B cell (primary cell): ENCODE results near the gene TCAP. TPM values are rescaled to one million over a fixed set of nuclear protein-coding genes. Genes with fewer than 3 reads are reported as not detected.

Experiments
- ATAC-seq: fragments of 200-7000 bp; cut with Tn5 transposase; one replicate; pipeline ENCODE4 v1.10.0; 2021; ENCODE audit warnings: low read depth, mild to moderate bottlenecking, moderate number of reproducible peaks, moderate library complexity
- CTCF ChIA-PET: fragments of 350-600 bp; sonication (Branson Sonifier 250); formaldehyde crosslinking; loops from one replicate; lab custom pipeline; 2021; ENCODE audit warnings: antibody characterized with exemption, inconsistent platforms; lab: Charles Lee
- POLR2A ChIA-PET: fragments of 350-600 bp; sonication (Branson Sonifier 250); formaldehyde crosslinking; loops from one replicate; lab custom pipeline; 2021; ENCODE audit warnings: antibody characterized with exemption; lab: Charles Lee
- DNase-seq: peaks from one replicate; pipeline ENCODE4 v3.0.0; 2013
- H2AFZ ChIP-seq: 2 replicates; pipeline ENCODE4 v1.6.1; 2012; ENCODE audit warnings: mild to moderate bottlenecking, low read depth, low read length; ENCODE audit not compliant: insufficient read depth, poor library complexity, severe bottlenecking
- H3K27ac ChIP-seq, 2 donors: 1 replicate in 1 of 2; 2 replicates in 1 of 2; pipeline ENCODE4 v1.5.1; 2012 to 2013; ENCODE audit warnings: low read length in 2 of 2, mild to moderate bottlenecking in 2 of 2, moderate library complexity in 1 of 2
- H3K27me3 ChIP-seq, 4 experiments: fragments of 200-600 bp in 1 of 4; sonication (generic) in 1 of 4; replicated peaks in 1 of 4; 1 replicate in 2 of 4; 2 replicates in 2 of 4; pipeline versions ENCODE4 v1.6.1 to v1.7.0; 2013 to 2016; ENCODE audit warnings: low read length in 3 of 4, mild to moderate bottlenecking in 2 of 4, mixed read lengths in 1 of 4, moderate library complexity in 1 of 4; ENCODE audit not compliant: insufficient read depth in 4 of 4, control insufficient read depth in 3 of 4; ENCODE audit errors: control extremely low read depth in 1 of 4
- H3K36me3 ChIP-seq, 2 experiments: replicated peaks in 1 of 2; 1 replicate in 1 of 2; 2 replicates in 1 of 2; pipeline versions ENCODE4 v1.6.1 to v1.7.1; 2013; ENCODE audit warnings: low read length in 1 of 2; ENCODE audit not compliant: insufficient read depth in 2 of 2, control insufficient read depth in 1 of 2; ENCODE audit errors: control extremely low read depth in 1 of 2, extremely low read depth in 1 of 2
- H3K4me1 ChIP-seq, 2 donors: fragments of 200-600 bp in 1 of 2; sonication (generic) in 1 of 2; 1 replicate in 1 of 2; 2 replicates in 1 of 2; pipeline versions ENCODE4 v1.5.1 to v1.6.1; 2013 to 2017; ENCODE audit warnings: low read length in 2 of 2; ENCODE audit not compliant: control insufficient read depth in 2 of 2, insufficient read depth in 2 of 2
- H3K4me2 ChIP-seq: replicated peaks from 2 replicates; pipeline ENCODE3; 2012; ENCODE audit warnings: mild to moderate bottlenecking, low read depth, low read length; ENCODE audit not compliant: poor library complexity, severe bottlenecking
- H3K4me3 ChIP-seq, 5 experiments: fragments of 200-600 bp in 1 of 5; sonication (generic) in 1 of 5; 1 replicate in 3 of 5; 2 replicates in 2 of 5; pipeline versions ENCODE4 v1.5.1 to v1.7.0; 2011 to 2016; ENCODE audit warnings: low read length in 4 of 5, mild to moderate bottlenecking in 4 of 5, low read depth in 2 of 5, control low read depth in 1 of 5, moderate library complexity in 1 of 5; ENCODE audit not compliant: insufficient read depth in 1 of 5; ENCODE audit errors: control extremely low read depth in 1 of 5, extremely low read depth in 1 of 5
- H3K79me2 ChIP-seq: fragments of 200-600 bp; sonication (generic); one replicate; pipeline ENCODE4 v1.6.0; 2016; ENCODE audit warnings: low read length; ENCODE audit not compliant: control insufficient read depth, insufficient read depth
- H3K9ac ChIP-seq: fragments of 200-600 bp; sonication (generic); 2 replicates; pipeline ENCODE4 v1.6.1; 2017; ENCODE audit warnings: mild to moderate bottlenecking, low read length, moderate library complexity
- H3K9me3 ChIP-seq, 3 donors: one replicate each; pipeline versions ENCODE4 v1.6.1 to v1.7.1; 2013; ENCODE audit warnings: low read length in 2 of 3; ENCODE audit not compliant: control insufficient read depth in 2 of 3, insufficient read depth in 1 of 3; ENCODE audit errors: control extremely low read depth in 1 of 3
- H4K20me1 ChIP-seq: 2 replicates; pipeline ENCODE4 v1.6.0; 2012; ENCODE audit warnings: mild to moderate bottlenecking, low read length; ENCODE audit not compliant: insufficient read depth, control insufficient read depth, poor library complexity, severe bottlenecking
- H3K27ac Mint-ChIP-seq: one replicate; pipeline ENCODE4 v1.8.0; 2021; ENCODE audit warnings: mixed read lengths
- H3K27me3 Mint-ChIP-seq: one replicate; pipeline ENCODE4 v1.8.0; 2021; ENCODE audit warnings: mixed read lengths
- H3K4me1 Mint-ChIP-seq: one replicate; pipeline ENCODE4 v1.8.0; 2021; ENCODE audit warnings: mixed read lengths
- H3K4me3 Mint-ChIP-seq: one replicate; pipeline ENCODE4 v1.8.0; 2021; ENCODE audit warnings: mixed read lengths
- H3K9me3 Mint-ChIP-seq: one replicate; pipeline ENCODE4 v1.8.0; 2022; ENCODE audit warnings: mixed read lengths; ENCODE audit not compliant: insufficient read depth
- EZH2 ChIP-seq: IDR thresholded peaks from 2 replicates; pipeline ENCODE4 v1.6.1; 2012; ENCODE audit warnings: borderline replicate concordance, low read depth, mild to moderate bottlenecking, moderate library complexity, low read length; ENCODE audit not compliant: insufficient read depth, poor library complexity, severe bottlenecking
- WGBS: methylation state at CpG from one replicate; pipeline ENCODE4 v1.1.5; 2013; ENCODE audit warnings: missing lambda C conversion rate; ENCODE audit not compliant: insufficient coverage; 5-methylcytosine and 5-hydroxymethylcytosine counted together
- intact Hi-C: fragments of 100-400 bp; cut with micrococcal nuclease; formaldehyde crosslinking; loops from one replicate; pipeline ENCODE4 v1.10.0; 2022
- polyA plus RNA-seq: library from polyadenylated mRNA; depleted of rRNA; stranded (reverse); fragments of >200 nt; gene quantifications from 2 replicates; pipeline ENCODE4 v1.2.3, GENCODE V29; 2012
- total RNA-seq, 2 donors: library from RNA; stranded (reverse); fragments of 120-200 nt in 1 of 2; gene quantifications; 1 replicate in 1 of 2; 2 replicates in 1 of 2; pipeline versions ENCODE4 v1.2.3 to v1.2.4, GENCODE V29; 2013 to 2022
- TF ChIP-seq, protein P1 (sequence below): fragments of 200-600 bp; IDR thresholded peaks from one replicate; pipeline ENCODE4 v1.8.0; 2022; ENCODE audit warnings: antibody characterized with exemption, mild to moderate bottlenecking

TCAP gene
- total and polyA plus RNA-seq, 2 donors (not counting 1 experiment from before 2014, with no cell fraction given), result 3.8 to 5.1 TPM

DNA sequence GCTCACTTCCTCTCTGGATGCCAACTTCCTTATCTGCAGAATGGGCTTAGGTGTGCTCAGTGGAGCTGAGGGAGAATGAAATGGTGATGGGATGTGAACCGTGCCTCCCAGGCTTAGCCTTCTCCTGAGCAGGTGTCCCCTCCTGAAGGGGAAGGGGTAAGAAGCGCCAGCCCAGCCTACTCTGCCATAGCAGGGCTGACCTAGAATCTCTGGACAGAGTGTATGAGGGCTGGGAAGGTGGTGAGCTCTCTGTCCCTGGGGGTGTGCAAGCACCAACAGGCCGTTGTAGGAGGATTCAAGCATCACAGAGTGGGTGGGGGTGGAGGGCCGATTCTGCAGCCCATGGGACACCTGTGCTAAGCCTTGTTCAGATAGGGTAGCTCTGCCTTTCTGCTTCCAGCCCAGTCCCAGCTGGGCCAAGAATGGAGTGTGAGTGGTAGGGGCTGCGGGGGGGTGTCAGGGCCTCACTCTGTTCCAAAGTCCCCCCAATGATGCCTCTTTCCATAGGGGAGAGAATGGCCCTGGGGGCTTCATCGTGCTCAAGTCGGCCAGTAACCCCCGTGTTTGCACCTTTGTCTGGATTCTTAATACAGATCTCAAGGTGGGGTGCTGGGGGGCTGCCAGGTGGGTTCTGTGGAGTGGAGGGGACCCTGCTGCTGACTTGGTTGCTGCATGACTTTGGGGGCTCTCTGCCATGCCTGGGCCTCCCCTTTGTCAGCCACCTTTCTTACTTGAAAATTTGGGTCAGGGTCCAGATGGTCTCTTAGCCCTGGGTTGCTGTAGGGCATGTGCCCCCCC lies 3.2 kb upstream of the TCAP start:
- Histone ChIP-seq H3K79me2 (peaks cover 10% of the 10 kb centered on the region), H2AFZ (no peak overlapping the region), H3K9me3 (no peaks in the 10 kb centered on the region), H3K36me3 (peaks cover 0 to 35% of the 10 kb centered on the region in 2 experiments), H4K20me1 (no peaks in the 10 kb centered on the region), H3K27ac (no peak overlapping the region), H3K4me1 (peaks cover 37 to 56% of the 10 kb centered on the region in 2 donors), H3K4me3 (no peak overlapping the region), H3K27me3 (peaks cover 0 to 6% (median 2%) of the 10 kb centered on the region in 4 experiments), H3K9ac (no peak overlapping the region), H3K4me2 (peak overlapping the region; percentile 28)
- H3K27me3 Mint-ChIP-seq, result peaks cover 6% of the 10 kb centered on the region
- DNase-seq (no peak), ATAC-seq (no peak)
- no peak for TF ChIP-seq EZH2
- TF ChIP-seq, protein P1, sequence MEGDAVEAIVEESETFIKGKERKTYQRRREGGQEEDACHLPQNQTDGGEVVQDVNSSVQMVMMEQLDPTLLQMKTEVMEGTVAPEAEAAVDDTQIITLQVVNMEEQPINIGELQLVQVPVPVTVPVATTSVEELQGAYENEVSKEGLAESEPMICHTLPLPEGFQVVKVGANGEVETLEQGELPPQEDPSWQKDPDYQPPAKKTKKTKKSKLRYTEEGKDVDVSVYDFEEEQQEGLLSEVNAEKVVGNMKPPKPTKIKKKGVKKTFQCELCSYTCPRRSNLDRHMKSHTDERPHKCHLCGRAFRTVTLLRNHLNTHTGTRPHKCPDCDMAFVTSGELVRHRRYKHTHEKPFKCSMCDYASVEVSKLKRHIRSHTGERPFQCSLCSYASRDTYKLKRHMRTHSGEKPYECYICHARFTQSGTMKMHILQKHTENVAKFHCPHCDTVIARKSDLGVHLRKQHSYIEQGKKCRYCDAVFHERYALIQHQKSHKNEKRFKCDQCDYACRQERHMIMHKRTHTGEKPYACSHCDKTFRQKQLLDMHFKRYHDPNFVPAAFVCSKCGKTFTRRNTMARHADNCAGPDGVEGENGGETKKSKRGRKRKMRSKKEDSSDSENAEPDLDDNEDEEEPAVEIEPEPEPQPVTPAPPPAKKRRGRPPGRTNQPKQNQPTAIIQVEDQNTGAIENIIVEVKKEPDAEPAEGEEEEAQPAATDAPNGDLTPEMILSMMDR, result no peak
- intact Hi-C loops, result no loop called here
- H3K4me1 Mint-ChIP-seq, result peaks cover 42% of the 10 kb centered on the region
- CTCF ChIA-PET, result no interaction called here
- peak overlapping the region; percentile 61 for H3K27ac Mint-ChIP-seq
- H3K4me3 Mint-ChIP-seq, result no peak overlapping the region
- H3K9me3 Mint-ChIP-seq, result no peaks in the 10 kb centered on the region
- POLR2A ChIA-PET, result no interaction called here
- WGBS, result 73% methylated on average over 7 of the region's 8 CpGs
